ENCODE results near the gene SRPX.

DNA sequence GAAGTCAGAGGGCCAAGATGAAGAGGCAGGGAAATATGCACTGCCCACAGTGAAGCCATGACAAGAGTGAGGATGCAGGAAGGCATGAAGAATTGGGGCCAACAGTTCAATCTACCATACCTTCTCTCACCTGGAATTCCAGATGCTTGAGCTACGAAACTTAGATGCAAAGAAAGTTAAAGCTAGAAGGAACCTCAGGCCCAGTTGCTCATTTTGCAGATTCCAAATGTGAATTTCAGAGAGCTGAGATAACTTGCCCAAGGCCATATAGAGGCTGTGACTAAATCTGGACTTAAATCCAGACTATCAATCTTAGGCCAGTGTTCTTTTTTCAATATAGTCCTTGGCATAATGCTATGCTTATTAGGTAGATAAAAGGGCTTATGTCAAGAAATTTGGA lies 92.7 kb downstream of the SRPX start:
- TF ChIP-seq CTCF (conservative IDR thresholded peaks at IDR 0.05) = no peak
- TF ChIP-seq ZFX (IDR thresholded peaks at IDR 0.05) = no peak
